ENCODE results near the gene USP17L20.
"Not testable (repeated sequence)": the region's sequence is repeated elsewhere in the genome, so short reads cannot be mapped to it uniquely, and the experiment has no call there.

USP17L20 gene

GRCh38 chr4:9267319-9267718 lies 9.4 kb downstream of the USP17L20 start, which contains the start of gene USP17L22:
TSS of gene USP17L22 (plus strand) at chr4:9267619. CDS start at chr4:9267619, 0 bp downstream.
- not testable (repeated sequence) for H3K27ac Mint-ChIP-seq; DNase-seq (ENCODE audit: low spot score)

GRCh38 chr4:9271719-9272118 lies 13.8 kb downstream of the USP17L20 start:
- not testable (repeated sequence) for H3K9me3 Mint-ChIP-seq; H3K27me3 Mint-ChIP-seq (ENCODE audit: low read depth); H3K4me1 Mint-ChIP-seq (ENCODE audit: low read depth); H3K4me3 Mint-ChIP-seq; H3K27ac Mint-ChIP-seq; H3K36me3 Mint-ChIP-seq (ENCODE audit: low read depth)
- DNase-seq (ENCODE audit: low spot score): peak; percentile 4

More at GRCh38 chr4:9267319-9267718, 9.4 kb downstream of the USP17L20 start, which contains the start of gene USP17L22:
- H3K4me3 Mint-ChIP-seq; H3K9me3 Mint-ChIP-seq; H3K4me1 Mint-ChIP-seq (ENCODE audit: low read depth); H3K27me3 Mint-ChIP-seq (ENCODE audit: low read depth); H3K36me3 Mint-ChIP-seq (ENCODE audit: low read depth): not testable (repeated sequence)
